H9 (cell line): ENCODE data around the gene BIRC3. TPM values are rescaled to one million over a fixed set of nuclear protein-coding genes. Genes with fewer than 3 reads are reported as not detected.

Source experiments
- DNase-seq: peaks from one replicate; pipeline ENCODE4 v3.0.0-alpha.2; 2017
- H2AFZ ChIP-seq: one replicate; pipeline ENCODE4 v1.6.1; 2013; ENCODE audit warnings: mild to moderate bottlenecking, low read length, control low read depth, moderate library complexity
- H2AK5ac ChIP-seq: 2 replicates; pipeline ENCODE4 v1.6.1; 2013; ENCODE audit warnings: low read length, control low read depth, mixed read lengths; ENCODE audit not compliant: insufficient read length
- H2BK120ac ChIP-seq: one replicate; pipeline ENCODE4 v1.6.1; 2013; ENCODE audit warnings: low read depth, mild to moderate bottlenecking, low read length, control low read depth, inconsistent platforms; ENCODE audit not compliant: poor library complexity, severe bottlenecking
- H2BK12ac ChIP-seq: 2 replicates; pipeline ENCODE4 v1.6.1; 2013; ENCODE audit warnings: low read length, control low read depth, mixed read lengths, low read depth; ENCODE audit not compliant: insufficient read length
- H2BK15ac ChIP-seq: 2 replicates; pipeline ENCODE4 v1.6.1; 2013; ENCODE audit warnings: low read depth, low read length, control low read depth
- H2BK20ac ChIP-seq: one replicate; pipeline ENCODE4 v1.6.1; 2013; ENCODE audit warnings: low read depth, mild to moderate bottlenecking, low read length, control low read depth, inconsistent platforms; ENCODE audit not compliant: poor library complexity, severe bottlenecking
- H2BK5ac ChIP-seq: 2 replicates; pipeline ENCODE4 v1.6.1; 2013; ENCODE audit warnings: low read length, control low read depth, mixed read lengths; ENCODE audit not compliant: insufficient read length
- H3K14ac ChIP-seq: 2 replicates; pipeline ENCODE4 v1.6.1; 2013; ENCODE audit warnings: low read length, control low read depth; ENCODE audit not compliant: insufficient read depth
- H3K18ac ChIP-seq: 2 replicates; pipeline ENCODE4 v1.6.1; 2013; ENCODE audit warnings: low read depth, mild to moderate bottlenecking, mixed read lengths, low read length, control low read depth; ENCODE audit not compliant: insufficient read length
- H3K23ac ChIP-seq: 2 replicates; pipeline ENCODE4 v1.6.1; 2013; ENCODE audit warnings: low read length, control low read depth, mixed read lengths, low read depth; ENCODE audit not compliant: insufficient read length
- H3K23me2 ChIP-seq: 2 replicates; pipeline ENCODE4 v1.6.1; 2013; ENCODE audit warnings: low read depth, mild to moderate bottlenecking, mixed read lengths, low read length, control low read depth; ENCODE audit not compliant: insufficient read length, poor library complexity, severe bottlenecking
- H3K27ac ChIP-seq: 2 replicates; pipeline ENCODE4 v1.5.1; 2013; ENCODE audit warnings: low read length, control low read depth, mixed read lengths, low read depth; ENCODE audit not compliant: insufficient read length
- H3K27me3 ChIP-seq: 2 replicates; pipeline ENCODE4 v1.6.1; 2013; ENCODE audit warnings: low read length, control low read depth, inconsistent platforms; ENCODE audit not compliant: insufficient read depth
- H3K4ac ChIP-seq: 2 replicates; pipeline ENCODE4 v1.6.1; 2013; ENCODE audit warnings: low read depth, mild to moderate bottlenecking, control low read depth, inconsistent platforms, low read length, moderate library complexity
- H3K4me1 ChIP-seq: 2 replicates; pipeline ENCODE4 v1.6.1; 2013; ENCODE audit warnings: low read length, control low read depth, inconsistent platforms; ENCODE audit not compliant: insufficient read depth
- H3K4me2 ChIP-seq: 2 replicates; pipeline ENCODE4 v1.6.1; 2013; ENCODE audit warnings: low read length, control low read depth, mixed read lengths; ENCODE audit not compliant: insufficient read length, insufficient read depth
- H3K56ac ChIP-seq: 2 replicates; pipeline ENCODE4 v1.6.1; 2013; ENCODE audit warnings: low read depth, mild to moderate bottlenecking, mixed read lengths, low read length, control low read depth; ENCODE audit not compliant: insufficient read length
- H3K79me1 ChIP-seq: 2 replicates; pipeline ENCODE4 v1.6.1; 2013; ENCODE audit warnings: low read depth, mild to moderate bottlenecking, moderate library complexity, low read length, control low read depth, inconsistent platforms; ENCODE audit not compliant: insufficient read depth, poor library complexity, severe bottlenecking
- H3K79me2 ChIP-seq: 2 replicates; pipeline ENCODE4 v1.6.1; 2013; ENCODE audit warnings: low read length, control low read depth, inconsistent platforms; ENCODE audit not compliant: insufficient read depth
- H3K9ac ChIP-seq: 2 replicates; pipeline ENCODE4 v1.6.1; 2013; ENCODE audit warnings: low read length, control low read depth, mixed read lengths; ENCODE audit not compliant: insufficient read length; ENCODE audit errors: extremely low read depth
- H3K9me3 ChIP-seq: one replicate; pipeline ENCODE4 v1.6.1; 2013; ENCODE audit warnings: low read depth, low read length, inconsistent platforms; ENCODE audit not compliant: control insufficient read depth
- H3T11ph ChIP-seq: one replicate; pipeline ENCODE4 v1.6.1; 2013; ENCODE audit warnings: mild to moderate bottlenecking, low read length, control low read depth, inconsistent platforms
- H4K20me1 ChIP-seq: one replicate; pipeline ENCODE4 v1.6.1; 2013; ENCODE audit not compliant: control insufficient read depth, insufficient read length, insufficient read depth
- H4K5ac ChIP-seq: 2 replicates; pipeline ENCODE4 v1.6.1; 2013; ENCODE audit warnings: low read depth, mild to moderate bottlenecking, mixed read lengths, low read length, control low read depth; ENCODE audit not compliant: insufficient read length
- H4K8ac ChIP-seq: replicated peaks from 2 replicates; pipeline ENCODE4 v1.6.1; 2013; ENCODE audit warnings: low read length, control low read depth, mixed read lengths, low read depth; ENCODE audit not compliant: insufficient read length
- H4K91ac ChIP-seq: 2 replicates; pipeline ENCODE4 v1.6.1; 2013; ENCODE audit warnings: low read depth, mild to moderate bottlenecking, moderate library complexity, mixed read lengths, low read length, control low read depth; ENCODE audit not compliant: insufficient read length
- H3K27ac Mint-ChIP-seq, 3 experiments: 2 replicates in 2 of 3; 3 replicates in 1 of 3; pipeline ENCODE4 v1.8.0; 2020 to 2021; ENCODE audit warnings: mixed read lengths in 3 of 3, mild to moderate bottlenecking in 1 of 3, moderate library complexity in 1 of 3
- H3K27me3 Mint-ChIP-seq: 2 replicates; pipeline ENCODE4 v1.8.0; 2021; ENCODE audit warnings: low read depth, mild to moderate bottlenecking, moderate library complexity, mixed read lengths
- H3K36me3 Mint-ChIP-seq, 3 experiments: 2 replicates in 2 of 3; 3 replicates in 1 of 3; pipeline ENCODE4 v1.8.0; 2020 to 2021; ENCODE audit warnings: low read depth in 3 of 3, mixed read lengths in 3 of 3; ENCODE audit not compliant: insufficient read depth in 1 of 3
- H3K4me1 Mint-ChIP-seq, 2 experiments: 2 replicates each; pipeline ENCODE4 v1.8.0; 2020; ENCODE audit warnings: mixed read lengths in 2 of 2
- H3K4me3 Mint-ChIP-seq, 2 experiments: 2 replicates in 1 of 2; 3 replicates in 1 of 2; pipeline ENCODE4 v1.8.0; 2020 to 2021; ENCODE audit warnings: mild to moderate bottlenecking in 2 of 2, mixed read lengths in 2 of 2, moderate library complexity in 1 of 2
- H3K9me3 Mint-ChIP-seq, 2 experiments: 2 replicates in 1 of 2; 3 replicates in 1 of 2; pipeline ENCODE4 v1.8.0; 2020; ENCODE audit warnings: mild to moderate bottlenecking in 2 of 2, mixed read lengths in 2 of 2, moderate library complexity in 1 of 2
- WGBS: extraction: QIAGEN DNeasy Blood & Tissue Kit; methylation state at CpG from one replicate; pipeline ENCODE4 v1.1.7; 2013; ENCODE audit warnings: missing lambda C conversion rate, low lambda C conversion rate, mixed read lengths; ENCODE audit not compliant: insufficient read length; ENCODE audit errors: extremely low coverage; 5-methylcytosine and 5-hydroxymethylcytosine counted together
- total RNA-seq: library from RNA; stranded (reverse); gene quantifications from 2 replicates; pipeline ENCODE4 v1.2.1, GENCODE V29; 2021
- TF ChIP-seq, protein P1 (sequence below): fragments of 200-600 bp; sonication (generic); conservative IDR thresholded peaks from 3 replicates; pipeline ENCODE4 v1.8.0; 2021; ENCODE audit warnings: antibody characterized with exemption, mild to moderate bottlenecking

Gene BIRC3
- total RNA-seq, 1 experiment from 2014 or later: 0.04 TPM

DNA sequence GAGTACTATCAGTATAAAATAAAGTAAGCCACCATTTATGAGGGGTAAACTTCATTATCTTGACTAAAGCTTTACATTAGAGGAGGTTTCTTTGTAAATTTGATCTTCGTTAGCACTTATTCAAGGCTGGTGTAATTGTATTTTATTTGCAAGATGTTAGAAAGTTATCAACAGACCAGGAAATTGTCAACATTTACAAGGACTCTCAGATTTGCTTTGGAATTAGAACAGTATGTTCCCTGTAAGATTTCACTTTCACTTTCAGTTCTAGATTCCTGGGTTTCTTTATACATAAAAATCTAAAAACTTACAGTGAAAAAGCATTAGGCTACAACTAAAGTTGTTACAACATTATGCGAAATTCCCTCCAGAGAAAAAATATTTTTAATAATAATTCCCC lies 4.6 kb upstream of the BIRC3 start:
- H3K27ac Mint-ChIP-seq: no peak overlapping the region
- Histone ChIP-seq H3K79me2 (no peaks in the 10 kb centered on the region), H2BK15ac (no peak overlapping the region), H2AFZ (no peak overlapping the region), H4K8ac (no peak overlapping the region), H3K9ac (no peak overlapping the region), H2BK20ac (no peak overlapping the region), H2BK5ac (no peak overlapping the region), H3K4me2 (no peak overlapping the region), H2BK12ac (no peak overlapping the region), H4K5ac (no peak overlapping the region), H4K20me1 (no peaks in the 10 kb centered on the region), H3K23ac (no peak overlapping the region), H3K9me3 (no peaks in the 10 kb centered on the region), H3T11ph (no peak overlapping the region), H3K56ac (no peak overlapping the region), H3K27me3 (no peaks in the 10 kb centered on the region), H3K4me1 (peaks cover 2% of the 10 kb centered on the region; the same call in 1 of the 2 replicates), H3K18ac (no peak overlapping the region), H3K27ac (no peak overlapping the region), H2BK120ac (no peak overlapping the region), H2AK5ac (no peak overlapping the region), H3K14ac (no peak overlapping the region), H3K79me1 (no peaks in the 10 kb centered on the region), H3K4ac (no peak overlapping the region), H4K91ac (no peak overlapping the region), H3K23me2 (peaks cover 5% of the 10 kb centered on the region)
- H3K9me3 Mint-ChIP-seq: no peaks in the 10 kb centered on the region
- H3K4me1 Mint-ChIP-seq: peaks cover 5 to 8% of the 10 kb centered on the region in 2 experiments; a peak in 3 of 4 replicates
- H3K4me3 Mint-ChIP-seq: no peak overlapping the region
- no peaks in the 10 kb centered on the region for H3K36me3 Mint-ChIP-seq
- H3K27me3 Mint-ChIP-seq: peaks cover 11% of the 10 kb centered on the region
- TF ChIP-seq, protein P1, sequence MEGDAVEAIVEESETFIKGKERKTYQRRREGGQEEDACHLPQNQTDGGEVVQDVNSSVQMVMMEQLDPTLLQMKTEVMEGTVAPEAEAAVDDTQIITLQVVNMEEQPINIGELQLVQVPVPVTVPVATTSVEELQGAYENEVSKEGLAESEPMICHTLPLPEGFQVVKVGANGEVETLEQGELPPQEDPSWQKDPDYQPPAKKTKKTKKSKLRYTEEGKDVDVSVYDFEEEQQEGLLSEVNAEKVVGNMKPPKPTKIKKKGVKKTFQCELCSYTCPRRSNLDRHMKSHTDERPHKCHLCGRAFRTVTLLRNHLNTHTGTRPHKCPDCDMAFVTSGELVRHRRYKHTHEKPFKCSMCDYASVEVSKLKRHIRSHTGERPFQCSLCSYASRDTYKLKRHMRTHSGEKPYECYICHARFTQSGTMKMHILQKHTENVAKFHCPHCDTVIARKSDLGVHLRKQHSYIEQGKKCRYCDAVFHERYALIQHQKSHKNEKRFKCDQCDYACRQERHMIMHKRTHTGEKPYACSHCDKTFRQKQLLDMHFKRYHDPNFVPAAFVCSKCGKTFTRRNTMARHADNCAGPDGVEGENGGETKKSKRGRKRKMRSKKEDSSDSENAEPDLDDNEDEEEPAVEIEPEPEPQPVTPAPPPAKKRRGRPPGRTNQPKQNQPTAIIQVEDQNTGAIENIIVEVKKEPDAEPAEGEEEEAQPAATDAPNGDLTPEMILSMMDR: no peak
- no CpG with 5 or more reads among the region's 2 CpGs for WGBS
- no peak for DNase-seq
